Peyer's patch (tissue), 4 donors: ENCODE data around the gene PHKA1.

Experiments used
- CTCF ChIP-seq, 6 experiments: fragments of 450-650 bp in 4 of 6; fragments of 200-600 bp in 2 of 6; sonication (generic) in 1 of 6; IDR thresholded peaks; one replicate each; pipeline ENCODE4 v1.5.1; 2017 to 2019; ENCODE audit warnings: antibody characterized with exemption in 6 of 6, mild to moderate bottlenecking in 3 of 6, moderate library complexity in 1 of 6
- POLR2A ChIP-seq, 2 donors: fragments of 450-650 bp; IDR thresholded peaks; one replicate each; pipeline ENCODE4 v1.5.1; 2017; ENCODE audit warnings: antibody characterized with exemption in 2 of 2, mild to moderate bottlenecking in 2 of 2, moderate library complexity in 2 of 2

GRCh38 chrX:72634331-72634730 lies 79.8 kb downstream of the PHKA1 start:
- TF ChIP-seq CTCF (IDR thresholded peaks at IDR 0.05) (no peak), POLR2A (IDR thresholded peaks at IDR 0.05) (no peak)
